Head of caudate nucleus (tissue), 42 donors: ENCODE measurements around the gene RNU5D-1.

ENCODE experiments used
- DNase-seq, 42 donors: peaks; one replicate each; pipeline versions ENCODE4 v3.0.0 to v3.0.0-alpha.2; 2020 to 2021; ENCODE audit warnings: mixed read lengths in 7 of 42
- intact Hi-C: fragments of 100-400 bp; cut with DNase I; formaldehyde crosslinking; loops from one replicate; pipeline ENCODE4 v1.15.0; 2022

The RNU5D-1 gene

GRCh38 chr1:44682883-44683265, 48.1 kb downstream of the RNU5D-1 start:
- intact Hi-C loops: no loop called here
- DNase-seq: no peak

- DNase-seq: no peak
- intact Hi-C loops: no loop called here
Observed at GRCh38 chr1:44681905-44682882, 48.8 kb downstream of the RNU5D-1 start.
